ENCODE results near the gene ZNF576.
"Not testable (repeated sequence)": the region's sequence is repeated elsewhere in the genome, so short reads cannot be mapped to it uniquely, and the experiment has no call there.

DNA sequence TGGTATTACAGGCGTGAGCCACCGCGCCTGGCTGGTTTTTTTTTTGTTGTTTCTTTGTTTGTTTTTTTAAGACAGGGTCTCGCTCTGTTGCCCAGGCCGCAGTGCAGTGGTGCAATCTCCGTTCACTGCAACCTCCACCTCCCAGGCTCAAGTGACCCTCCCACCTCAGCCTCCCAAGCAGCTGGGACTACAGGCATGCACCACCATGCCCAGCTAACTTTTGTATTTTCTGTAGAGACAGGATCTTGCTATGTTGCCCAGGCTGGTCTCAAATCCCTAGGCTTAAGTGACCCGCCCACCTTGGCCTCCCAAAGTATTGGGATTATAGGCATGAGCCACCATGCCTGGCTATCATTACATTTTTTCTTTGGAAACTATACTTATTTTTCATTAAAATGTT, 53.9 kb downstream of the ZNF576 start:
- TF ChIP-seq POLR2A (IDR thresholded peaks at IDR 0.05; ENCODE audit: low read length); GATA1 (IDR thresholded peaks at IDR 0.05; ENCODE audit: low read depth, low read length): not testable (repeated sequence)
